ENCODE measurements around the gene PKN1.

DNA sequence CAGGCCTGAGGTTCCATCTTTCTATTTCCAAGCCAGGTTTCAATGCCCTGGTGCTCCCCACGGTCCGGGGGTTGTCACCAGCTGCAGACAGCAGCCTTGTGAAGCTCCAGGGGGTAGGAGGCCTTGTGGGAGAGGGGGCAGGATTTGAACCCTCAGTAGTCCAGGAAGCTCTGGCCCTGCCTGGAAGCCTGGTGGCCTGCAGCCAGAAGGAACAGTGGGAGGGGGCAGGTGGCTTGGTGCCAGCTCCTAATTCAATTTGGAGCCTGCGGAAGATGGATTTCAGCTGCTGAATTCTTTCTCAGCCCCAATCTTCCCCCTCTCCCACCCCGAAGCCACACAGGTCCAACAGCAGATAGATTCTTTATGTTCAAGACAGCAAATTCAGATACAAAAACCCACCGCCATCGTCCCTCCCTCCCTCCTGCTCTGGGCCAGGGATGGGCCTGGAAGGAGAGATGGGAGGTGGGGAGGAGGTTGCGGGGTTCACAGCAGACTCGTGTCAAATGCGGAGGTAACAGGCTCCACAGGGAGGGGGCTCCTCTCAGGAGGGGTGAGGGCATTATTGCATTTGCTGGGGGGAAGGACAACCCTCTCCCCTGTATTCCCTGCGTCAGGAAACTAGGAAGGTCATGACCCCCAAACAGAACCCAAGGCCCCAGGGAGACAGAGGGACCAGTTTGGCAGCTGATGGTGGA, 44.5 kb downstream of the PKN1 start:
- TF ChIP-seq POLR2A (IDR thresholded peaks at IDR 0.05; ENCODE audit: low read depth, low read length) (no peak), POLR2AphosphoS5 (IDR thresholded peaks at IDR 0.05; ENCODE audit: low read depth, low read length) (no peak), TAF1 (IDR thresholded peaks at IDR 0.05; ENCODE audit: low read depth, low read length) (no peak), SPI1 (IDR thresholded peaks at IDR 0.05; ENCODE audit: low read depth, low read length) (no peak), PAX5 (IDR thresholded peaks at IDR 0.05; ENCODE audit: insufficient read depth, low read length, severe bottlenecking) (no peak)
